Measurements from ENCODE around the gene CCDC83. TPM values are rescaled to one million over a fixed set of nuclear protein-coding genes. Genes with fewer than 3 reads are reported as not detected.

CCDC83 gene
- total RNA-seq, 4 donors from 2014 or later = not detected

GRCh38 chr11:85955531-85955930 is 100.3 kb downstream of the CCDC83 start:
- no peak overlapping the region for H3K27ac ChIP-seq
- peaks cover 55% of the 10 kb centered on the region for H3K36me3 ChIP-seq
- H3K4me1 ChIP-seq = no peaks in the 10 kb centered on the region
- WGBS = 73% methylated on average over 1 of the region's 1 CpG
- H3K4me3 ChIP-seq = no peak overlapping the region
- no peak for DNase-seq (ENCODE audit: low spot score in 2 of 2)
- TF ChIP-seq POLR2AphosphoS5 (IDR thresholded peaks at IDR 0.05) (no peak), EP300 (IDR thresholded peaks at IDR 0.05) (no peak), POLR2A (IDR thresholded peaks at IDR 0.05) (no peak), CTCF (IDR thresholded peaks at IDR 0.05) (no peak)
- H3K9me3 ChIP-seq = no peaks in the 10 kb centered on the region
- no peaks in the 10 kb centered on the region for H3K27me3 ChIP-seq

DNA sequence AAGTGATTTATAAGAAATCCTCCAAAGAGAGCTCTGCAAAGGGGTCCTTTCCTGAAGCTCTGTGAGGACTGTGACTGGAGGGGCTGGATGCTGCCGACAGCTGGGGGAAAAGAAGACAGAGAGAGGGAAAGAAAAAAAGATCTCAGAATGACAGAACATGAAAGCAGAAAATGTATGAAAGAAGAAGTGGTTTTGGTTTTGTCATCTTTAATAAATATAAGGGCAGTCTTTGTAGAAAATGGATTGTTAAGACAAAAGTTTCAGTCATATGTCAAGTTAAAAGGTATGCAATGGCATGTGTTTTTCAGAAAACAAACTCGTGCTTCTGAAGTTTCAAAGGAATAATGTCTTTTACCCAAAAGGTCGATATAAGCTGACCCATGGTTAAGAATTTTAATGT is 105.5 kb downstream of the CCDC83 start:
- no peaks in the 10 kb centered on the region for H3K27me3 ChIP-seq
- 80% methylated on average over 3 of the region's 3 CpGs for WGBS
- H3K9me3 ChIP-seq = no peaks in the 10 kb centered on the region
- no peak overlapping the region for H3K4me3 ChIP-seq
- H3K4me1 ChIP-seq = peaks cover 6% of the 10 kb centered on the region
- peaks cover 79% of the 10 kb centered on the region for H3K36me3 ChIP-seq
- no peak for DNase-seq (ENCODE audit: low spot score in 2 of 2)
- H3K27ac ChIP-seq = no peak overlapping the region
- TF ChIP-seq POLR2AphosphoS5 (IDR thresholded peaks at IDR 0.05) (no peak), EP300 (IDR thresholded peaks at IDR 0.05) (no peak)

DNA sequence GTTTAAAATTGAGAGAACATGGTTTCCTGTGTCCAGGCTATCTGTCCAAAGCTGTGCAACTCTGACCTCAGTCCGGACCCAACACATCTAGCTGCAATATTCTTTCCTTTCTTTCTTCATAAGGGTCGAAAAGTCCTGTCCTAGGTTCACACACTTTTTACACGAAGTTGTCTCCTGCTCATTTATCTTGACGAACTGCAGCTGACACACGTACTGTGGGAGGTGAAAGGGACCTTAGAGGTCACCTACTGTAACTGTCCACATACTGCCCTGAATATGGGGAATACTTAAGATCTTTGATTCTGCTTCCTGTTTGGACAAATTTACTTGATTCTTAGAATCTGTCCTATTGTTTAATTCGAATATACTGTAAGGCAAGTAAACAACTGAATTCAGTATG is 105.9 kb downstream of the CCDC83 start:
- H3K4me3 ChIP-seq = no peak overlapping the region
- no peak overlapping the region for H3K27ac ChIP-seq
- peaks cover 81% of the 10 kb centered on the region for H3K36me3 ChIP-seq
- H3K4me1 ChIP-seq = peaks cover 6% of the 10 kb centered on the region
- H3K27me3 ChIP-seq = no peaks in the 10 kb centered on the region
- H3K9me3 ChIP-seq = no peaks in the 10 kb centered on the region
- TF ChIP-seq POLR2A (IDR thresholded peaks at IDR 0.05) (no peak), POLR2AphosphoS5 (IDR thresholded peaks at IDR 0.05) (no peak), EP300 (IDR thresholded peaks at IDR 0.05) (no peak)
- 66% methylated on average over 6 of the region's 6 CpGs for WGBS
- DNase-seq (ENCODE audit: low spot score in 2 of 2) = no peak

GRCh38 chr11:85961930-85962363 is 106.8 kb downstream of the CCDC83 start:
- TF ChIP-seq CTCF (IDR thresholded peaks at IDR 0.05) = no peak
- no peak for TF ChIP-seq POLR2AphosphoS5 (IDR thresholded peaks at IDR 0.05)
- no peak for TF ChIP-seq EP300 (IDR thresholded peaks at IDR 0.05)
- TF ChIP-seq POLR2A (IDR thresholded peaks at IDR 0.05) = no peak
- H3K36me3 ChIP-seq = peaks cover 81% of the 10 kb centered on the region
- H3K9me3 ChIP-seq = no peaks in the 10 kb centered on the region
- no peaks in the 10 kb centered on the region for H3K27me3 ChIP-seq
- H3K4me1 ChIP-seq = peaks cover 6% of the 10 kb centered on the region
- 84% methylated on average over 5 of the region's 5 CpGs for WGBS
- no peak for DNase-seq (ENCODE audit: low spot score in 2 of 2)
- H3K27ac ChIP-seq = no peak overlapping the region
- H3K4me3 ChIP-seq = no peak overlapping the region

GRCh38 chr11:85965202-85965601 is 110.0 kb downstream of the CCDC83 start:
- 91% methylated on average over 2 of the region's 2 CpGs for WGBS
- Histone ChIP-seq H3K9me3 (no peaks in the 10 kb centered on the region), H3K27me3 (no peaks in the 10 kb centered on the region), H3K27ac (no peak overlapping the region), H3K4me1 (peaks cover 15% of the 10 kb centered on the region), H3K36me3 (peaks cover 67% of the 10 kb centered on the region), H3K4me3 (no peak overlapping the region)
- no peak for DNase-seq (ENCODE audit: low spot score in 2 of 2)
- TF ChIP-seq POLR2A (IDR thresholded peaks at IDR 0.05) = no peak
- no peak for TF ChIP-seq EP300 (IDR thresholded peaks at IDR 0.05)
- TF ChIP-seq CTCF (IDR thresholded peaks at IDR 0.05) = no peak

GRCh38 chr11:85967457-85967856 is 112.3 kb downstream of the CCDC83 start:
- Histone ChIP-seq H3K9me3 (no peaks in the 10 kb centered on the region), H3K27me3 (no peaks in the 10 kb centered on the region), H3K4me1 (peaks cover 8% of the 10 kb centered on the region), H3K27ac (no peak overlapping the region), H3K4me3 (no peak overlapping the region), H3K36me3 (peaks cover 71% of the 10 kb centered on the region)
- 79% methylated on average over 5 of the region's 5 CpGs for WGBS
- DNase-seq (ENCODE audit: low spot score in 2 of 2) = no peak
- TF ChIP-seq POLR2AphosphoS5 (IDR thresholded peaks at IDR 0.05) (no peak), EP300 (IDR thresholded peaks at IDR 0.05) (no peak), POLR2A (IDR thresholded peaks at IDR 0.05) (no peak), CTCF (IDR thresholded peaks at IDR 0.05) (no peak)

Other genes starting within 250 kb of the CCDC83 start
- 10 to 100 TPM; 37.9 to 71.5 (median 44.9) TPM for gene DLG2, start 228.0 kb upstream of the CCDC83 start, total RNA-seq
- 10 to 100 TPM; 32.4 to 38.4 (median 34.8) TPM for gene TMEM126B, start 226.8 kb upstream of the CCDC83 start, total RNA-seq
- gene TMEM126A, start 207.4 kb upstream of the CCDC83 start, total RNA-seq = 10 to 100 TPM; 13.9 to 19.4 (median 15.9) TPM
- gene CREBZF, start 190.3 kb upstream of the CCDC83 start, total RNA-seq = 10 to 100 TPM; 26.1 to 87.1 (median 32.8) TPM
- 1 to 10 TPM in 1 of 4 donors, under 1 TPM in 2, not detected in 1; 0.72 to 1.8 (median 0.94) TPM for gene CCDC89, start 169.2 kb upstream of the CCDC83 start, total RNA-seq
- 10 to 100 TPM; 11.6 to 18.6 (median 14.5) TPM for gene SYTL2, start 44.2 kb upstream of the CCDC83 start, total RNA-seq
- gene PICALM, start 213.7 kb downstream of the CCDC83 start, total RNA-seq = 100 to 1,000 TPM; 164 to 386 (median 189) TPM